Stomach (tissue), 4 donors: Measurements from ENCODE around the gene CHCHD6.

Experiments
- CTCF ChIP-seq, 7 experiments: fragments of 450-650 bp in 4 of 7; fragments of 200-600 bp in 3 of 7; sonication (generic) in 3 of 7; IDR thresholded peaks; one replicate each; pipeline ENCODE4 v1.5.1; 2016 to 2019; ENCODE audit warnings: antibody characterized with exemption in 7 of 7, control low read depth in 2 of 7, mild to moderate bottlenecking in 1 of 7
- EP300 ChIP-seq: sonication (generic); formaldehyde crosslinking; IDR thresholded peaks from one replicate; pipeline ENCODE4 v1.6.1; 2017; ENCODE audit warnings: antibody characterized with exemption
- POLR2AphosphoS5 ChIP-seq, 3 donors: sonication (generic); formaldehyde crosslinking; IDR thresholded peaks; one replicate each; pipeline ENCODE4 v1.6.1; 2016; ENCODE audit warnings: antibody characterized with exemption in 3 of 3

DNA sequence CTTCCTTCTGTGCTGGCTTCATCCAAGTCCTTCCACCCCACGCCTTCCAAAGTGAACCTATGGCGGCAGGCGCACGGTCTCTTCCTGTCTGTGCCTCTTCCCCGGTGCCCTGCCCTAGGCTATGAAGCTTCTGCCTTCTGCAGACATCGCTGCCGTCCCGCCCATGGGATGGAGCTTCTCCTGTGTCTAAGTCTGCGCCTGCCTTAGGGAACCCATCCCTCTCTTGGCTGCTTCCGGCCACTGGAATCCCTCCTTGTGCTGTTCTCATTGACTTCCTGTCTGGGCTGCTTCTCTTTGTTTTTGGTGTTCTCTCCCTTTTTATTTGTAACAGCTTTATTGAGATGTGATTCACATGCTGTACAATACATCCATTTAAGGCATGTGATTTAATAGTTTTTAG lies 17.2 kb downstream of the CHCHD6 start:
- no peak for TF ChIP-seq POLR2AphosphoS5 (IDR thresholded peaks at IDR 0.05)
- no peak for TF ChIP-seq EP300
- no peak for TF ChIP-seq CTCF (IDR thresholded peaks at IDR 0.05)
